WERI-Rb-1 (cell line): Measurements from ENCODE around the gene TTN.

Source experiments
- DNase-seq: peaks from one replicate; pipeline ENCODE4 v3.0.0-alpha.2; 2020
- H3K27ac ChIP-seq: fragments of 250-450 bp; sonication (Bioruptor Pico); 2 replicates; pipeline ENCODE4 v1.5.1; 2020; ENCODE audit warnings: mild to moderate bottlenecking, moderate library complexity
- H3K27me3 ChIP-seq: fragments of 250-450 bp; sonication (Bioruptor Pico); 2 replicates; pipeline ENCODE4 v1.5.1; 2021; ENCODE audit warnings: mild to moderate bottlenecking, low read depth, moderate library complexity; ENCODE audit not compliant: insufficient read depth, severe bottlenecking
- H3K36me3 ChIP-seq: fragments of 250-450 bp; sonication (Bioruptor Pico); 2 replicates; pipeline ENCODE4 v1.5.1; 2020; ENCODE audit warnings: mild to moderate bottlenecking, moderate library complexity
- H3K4me3 ChIP-seq: 2 replicates; pipeline ENCODE4 v1.5.1; 2011; ENCODE audit warnings: low read depth, mild to moderate bottlenecking, control low read depth, low read length
- H3K9me3 ChIP-seq: fragments of 250-450 bp; sonication (Bioruptor Pico); 2 replicates; pipeline ENCODE4 v1.5.1; 2021; ENCODE audit warnings: mild to moderate bottlenecking, moderate library complexity; ENCODE audit not compliant: severe bottlenecking
- CTCF ChIP-seq: IDR thresholded peaks from 2 replicates; pipeline ENCODE4 v1.5.1; 2011; ENCODE audit warnings: low read depth, mild to moderate bottlenecking, control low read depth, inconsistent platforms, low read length

The TTN gene

GRCh38 chr2:178506101-178506500, 301.1 kb downstream of the TTN start:
- no peak for TF ChIP-seq CTCF
- Histone ChIP-seq H3K9me3 (no peaks in the 10 kb centered on the region), H3K36me3 (peaks cover 31% of the 10 kb centered on the region), H3K27me3 (no peaks in the 10 kb centered on the region), H3K4me3 (no peak overlapping the region), H3K27ac (no peak overlapping the region)
- DNase-seq = no peak

GRCh38 chr2:178502751-178503150, 304.5 kb downstream of the TTN start:
- Histone ChIP-seq H3K36me3 (peaks cover 54% of the 10 kb centered on the region), H3K27ac (no peak overlapping the region), H3K9me3 (no peaks in the 10 kb centered on the region), H3K4me3 (no peak overlapping the region), H3K27me3 (no peaks in the 10 kb centered on the region)
- no peak for DNase-seq
- TF ChIP-seq CTCF = no peak

GRCh38 chr2:178499640-178500039, 307.6 kb downstream of the TTN start:
- Histone ChIP-seq H3K4me3 (no peak overlapping the region), H3K36me3 (peaks cover 66% of the 10 kb centered on the region), H3K9me3 (no peaks in the 10 kb centered on the region), H3K27ac (no peak overlapping the region), H3K27me3 (no peaks in the 10 kb centered on the region)
- no peak for DNase-seq
- TF ChIP-seq CTCF = no peak

GRCh38 chr2:178498137-178498536, 309.1 kb downstream of the TTN start:
- TF ChIP-seq CTCF = no peak
- peaks cover 74% of the 10 kb centered on the region for H3K36me3 ChIP-seq
- H3K9me3 ChIP-seq = no peaks in the 10 kb centered on the region
- no peaks in the 10 kb centered on the region for H3K27me3 ChIP-seq
- no peak overlapping the region for H3K27ac ChIP-seq
- no peak for DNase-seq
- H3K4me3 ChIP-seq = no peak overlapping the region

- H3K27me3 ChIP-seq = no peaks in the 10 kb centered on the region
- H3K9me3 ChIP-seq = no peaks in the 10 kb centered on the region
- TF ChIP-seq CTCF = no peak
- no peak for DNase-seq
- peaks cover 68% of the 10 kb centered on the region for H3K36me3 ChIP-seq
- H3K4me3 ChIP-seq = no peak overlapping the region
- no peak overlapping the region for H3K27ac ChIP-seq
Measured at GRCh38 chr2:178496049-178496448, 311.2 kb downstream of the TTN start.

GRCh38 chr2:178491612-178492011, 315.6 kb downstream of the TTN start:
- H3K36me3 ChIP-seq = peaks cover 48% of the 10 kb centered on the region

More at GRCh38 chr2:178491612-178492011, 315.6 kb downstream of the TTN start:
- H3K9me3 ChIP-seq = no peaks in the 10 kb centered on the region
- no peaks in the 10 kb centered on the region for H3K27me3 ChIP-seq
- no peak for DNase-seq
- no peak overlapping the region for H3K4me3 ChIP-seq
- no peak overlapping the region for H3K27ac ChIP-seq
- no peak for TF ChIP-seq CTCF
